Gastroesophageal sphincter (tissue), 4 donors: Measurements from ENCODE around the gene MGAT2. TPM values are rescaled to one million over a fixed set of nuclear protein-coding genes. Genes with fewer than 3 reads are reported as not detected.
"Not testable (repeated sequence)": the region's sequence is repeated elsewhere in the genome, so short reads cannot be mapped to it uniquely, and the experiment has no call there.

Experiments
- ATAC-seq: fragments of 150-250 bp; one replicate; pipeline ENCODE4 v1.9.1; 2016; ENCODE audit warnings: mild to moderate bottlenecking, moderate library complexity
- H3K27ac ChIP-seq, 4 donors: fragments of 200-600 bp; sonication (generic) in 3 of 4; 1 replicate in 3 of 4; 2 replicates in 1 of 4; pipeline ENCODE4 v1.5.1; 2016 to 2019
- H3K27me3 ChIP-seq: fragments of 200-600 bp; sonication (generic); one replicate; pipeline ENCODE4 v1.5.1; 2019
- H3K36me3 ChIP-seq, 2 donors: fragments of 200-600 bp; sonication (generic); one replicate each; pipeline ENCODE4 v1.5.1; 2019; ENCODE audit warnings: control low read depth in 1 of 2
- H3K4me1 ChIP-seq, 3 donors: fragments of 200-600 bp; sonication (generic); 1 replicate in 2 of 3; 2 replicates in 1 of 3; pipeline ENCODE4 v1.5.1; 2016 to 2019; ENCODE audit warnings: control low read depth in 2 of 3
- H3K4me3 ChIP-seq, 2 donors: fragments of 200-600 bp; sonication (generic); one replicate each; pipeline ENCODE4 v1.5.1; 2019; ENCODE audit warnings: mild to moderate bottlenecking in 1 of 2, moderate library complexity in 1 of 2
- H3K9me3 ChIP-seq, 3 donors: fragments of 200-600 bp; sonication (generic); one replicate each; pipeline ENCODE4 v1.5.1; 2017 to 2019; ENCODE audit warnings: control low read depth in 2 of 3
- CTCF ChIP-seq, 4 experiments: fragments of 200-600 bp in 2 of 4; fragments of 450-650 bp in 2 of 4; sonication (generic) in 1 of 4; IDR thresholded peaks; one replicate each; pipeline ENCODE4 v1.5.1; 2017 to 2019; ENCODE audit warnings: antibody characterized with exemption in 4 of 4, mild to moderate bottlenecking in 2 of 4, moderate library complexity in 2 of 4
- EP300 ChIP-seq: sonication (generic); formaldehyde crosslinking; IDR thresholded peaks from one replicate; pipeline ENCODE4 v1.6.1; 2017; ENCODE audit warnings: antibody characterized with exemption, mild to moderate bottlenecking
- POLR2A ChIP-seq, 2 donors: fragments of 450-650 bp; IDR thresholded peaks; one replicate each; pipeline ENCODE4 v1.6.1; 2017; ENCODE audit warnings: antibody characterized with exemption in 2 of 2, mild to moderate bottlenecking in 2 of 2, moderate library complexity in 1 of 2
- POLR2AphosphoS5 ChIP-seq: sonication (generic); formaldehyde crosslinking; IDR thresholded peaks from one replicate; pipeline ENCODE4 v1.6.1; 2017; ENCODE audit warnings: antibody characterized with exemption
- WGBS, 2 donors: methylation state at CpG; one replicate each; pipeline ENCODE4 v1.1.5; 2018; ENCODE audit warnings: low coverage in 1 of 2; 5-methylcytosine and 5-hydroxymethylcytosine counted together
- total RNA-seq, 4 donors: library from RNA; depleted of rRNA; stranded (reverse); fragments of >200 nt; gene quantifications; one replicate each; pipeline ENCODE4 v1.1.0, GENCODE V29; 2016

MGAT2 gene
- total RNA-seq, 4 donors from 2014 or later, result 17.4 to 29.8 (median 23.0) TPM

GRCh38 chr14:49581209-49582112, 39.1 kb upstream of the MGAT2 start:
- H3K27me3 ChIP-seq, result no peaks in the 10 kb centered on the region
- 0 to 61% methylated on average over 1 to 6 of the region's 9 CpGs for WGBS, 2 donors
- peaks cover 5 to 35% (median 6%) of the 10 kb centered on the region in 3 donors for H3K4me1 ChIP-seq
- no peak for TF ChIP-seq CTCF (IDR thresholded peaks at IDR 0.05)
- H3K9me3 ChIP-seq, result no peaks in the 10 kb centered on the region
- ATAC-seq, result no peak
- no peak overlapping the region for H3K4me3 ChIP-seq
- H3K36me3 ChIP-seq, result peaks cover 0 to 40% of the 10 kb centered on the region in 2 donors
- H3K27ac ChIP-seq, result no peak overlapping the region

GRCh38 chr14:49582113-49582977, 38.3 kb upstream of the MGAT2 start:
- H3K4me1 ChIP-seq, result peaks cover 5 to 35% (median 6%) of the 10 kb centered on the region in 3 donors
- peaks cover 0 to 31% of the 10 kb centered on the region in 2 donors for H3K36me3 ChIP-seq
- H3K27me3 ChIP-seq, result no peaks in the 10 kb centered on the region
- no peak for ATAC-seq
- WGBS, 2 donors, result 80 to 84% methylated on average over 4 of the region's 4 CpGs
- H3K4me3 ChIP-seq, result no peak overlapping the region
- H3K27ac ChIP-seq, result no peak overlapping the region
- no peaks in the 10 kb centered on the region for H3K9me3 ChIP-seq
- no peak for TF ChIP-seq POLR2AphosphoS5
- TF ChIP-seq POLR2A (IDR thresholded peaks at IDR 0.05), result no peak
- no peak for TF ChIP-seq CTCF (IDR thresholded peaks at IDR 0.05)
- TF ChIP-seq EP300, result no peak

GRCh38 chr14:49583629-49584028, 37.0 kb upstream of the MGAT2 start:
- TF ChIP-seq CTCF (IDR thresholded peaks at IDR 0.05), result no peak
- no peak for TF ChIP-seq POLR2AphosphoS5
- no peak for TF ChIP-seq POLR2A (IDR thresholded peaks at IDR 0.05)
- TF ChIP-seq EP300, result no peak
- 73 to 76% methylated on average over 4 to 6 of the region's 6 CpGs for WGBS, 2 donors
- Histone ChIP-seq H3K4me1 (peaks cover 5 to 35% (median 6%) of the 10 kb centered on the region in 3 donors), H3K27ac (no peak overlapping the region), H3K9me3 (no peaks in the 10 kb centered on the region), H3K27me3 (no peaks in the 10 kb centered on the region), H3K36me3 (peaks cover 0 to 28% of the 10 kb centered on the region in 2 donors), H3K4me3 (no peak overlapping the region)
- no peak for ATAC-seq

GRCh38 chr14:49584058-49584457, 36.5 kb upstream of the MGAT2 start:
- WGBS, 2 donors, result 81 to 91% methylated on average over 3 to 8 of the region's 11 CpGs
- no peak for ATAC-seq
- H3K27ac ChIP-seq, result no peak overlapping the region
- H3K4me1 ChIP-seq, result peaks cover 5 to 35% (median 6%) of the 10 kb centered on the region in 3 donors
- no peaks in the 10 kb centered on the region for H3K27me3 ChIP-seq
- H3K4me3 ChIP-seq, result peak overlapping the region in 1 of 2 donors; percentile 7
- H3K36me3 ChIP-seq, result peaks cover 0 to 28% of the 10 kb centered on the region in 2 donors
- no peaks in the 10 kb centered on the region for H3K9me3 ChIP-seq
- TF ChIP-seq POLR2AphosphoS5 (no peak), CTCF (IDR thresholded peaks at IDR 0.05) (no peak), POLR2A (IDR thresholded peaks at IDR 0.05) (no peak), EP300 (no peak)

- peaks cover 0 to 28% of the 10 kb centered on the region in 2 donors for H3K36me3 ChIP-seq
- not testable (repeated sequence) for H3K9me3 ChIP-seq, H3K27me3 ChIP-seq, ATAC-seq
- peak overlapping the region in 3 of 4 donors; percentile 87 to 95 (median 94) for H3K27ac ChIP-seq
- peaks cover 5 to 35% (median 6%) of the 10 kb centered on the region in 3 donors for H3K4me1 ChIP-seq
- H3K4me3 ChIP-seq, result peak overlapping the region; percentile 65 to 96
- WGBS, 2 donors, result 6 to 7% methylated on average over 13 to 29 of the region's 32 CpGs
Observed at GRCh38 chr14:49584981-49585640, 35.5 kb upstream of the MGAT2 start.
